Ecto neural progenitor cell (in vitro differentiated cells): ENCODE results near the gene KCNK7.
"Not testable (repeated sequence)": the region's sequence is repeated elsewhere in the genome, so short reads cannot be mapped to it uniquely, and the experiment has no call there.

Experiments used
- DNase-seq: peaks from one replicate; pipeline ENCODE4 v3.0.0-alpha.2; 2018; ENCODE audit warnings: low spot score

The KCNK7 gene

GRCh38 chr11:65595543-65596281 lies at the start of gene KCNK7:
KCNK7 (minus strand) TSS chr11:65595800; CDS start chr11:65595772, 28 bp downstream.
- DNase-seq, result no peak

- DNase-seq, result no peak
Measured at GRCh38 chr11:65644837-65645236, 49.2 kb upstream of the KCNK7 start.

GRCh38 chr11:65643971-65644370 lies 48.4 kb upstream of the KCNK7 start:
- DNase-seq, result no peak

- peak; percentile 72 for DNase-seq
Measured at GRCh38 chr11:65642014-65642671, 46.5 kb upstream of the KCNK7 start.

GRCh38 chr11:65641297-65642013 lies 45.9 kb upstream of the KCNK7 start:
- DNase-seq, result no peak

- DNase-seq, result no peak
Measured at GRCh38 chr11:65640483-65641296, 45.1 kb upstream of the KCNK7 start.

GRCh38 chr11:65639623-65640482 lies 44.3 kb upstream of the KCNK7 start:
- DNase-seq, result no peak

GRCh38 chr11:65639228-65639597 lies 43.6 kb upstream of the KCNK7 start:
- DNase-seq, result not testable (repeated sequence)

- peak; percentile 91 for DNase-seq
Measured at GRCh38 chr11:65637794-65638419, 42.3 kb upstream of the KCNK7 start, which contains the start of gene SIPA1. SIPA1 (plus strand) TSS chr11:65638101; CDS start chr11:65640922, 2,821 bp downstream.

GRCh38 chr11:65637032-65637557 lies 41.5 kb upstream of the KCNK7 start:
- DNase-seq, result no peak

- no peak for DNase-seq
Measured at GRCh38 chr11:65636108-65637031, 40.8 kb upstream of the KCNK7 start.

GRCh38 chr11:65634905-65635731 lies 39.5 kb upstream of the KCNK7 start:
- no peak for DNase-seq

GRCh38 chr11:65634440-65634839 lies 38.8 kb upstream of the KCNK7 start:
- DNase-seq, result no peak

- no peak for DNase-seq
Measured at GRCh38 chr11:65634109-65634436, 38.5 kb upstream of the KCNK7 start.

GRCh38 chr11:65633390-65634108 lies 37.9 kb upstream of the KCNK7 start:
- no peak for DNase-seq

- no peak for DNase-seq
Measured at GRCh38 chr11:65630215-65630614, 34.6 kb upstream of the KCNK7 start.

- no peak for DNase-seq
Measured at GRCh38 chr11:65629579-65629978, 34.0 kb upstream of the KCNK7 start.

GRCh38 chr11:65627202-65627601 lies 31.6 kb upstream of the KCNK7 start:
- DNase-seq, result no peak
